ENCODE data around the gene PSMD13.

PSMD13 gene

GRCh38 chr11:297586-298405, 61.0 kb downstream of the PSMD13 start:
- H3K9me3 ChIP-seq (ENCODE audit: control insufficient read depth, low read length), result no peaks in the 10 kb centered on the region
- no peak overlapping the region for H3K4me3 ChIP-seq (ENCODE audit: extremely low read depth, insufficient read depth, low read length, poor library complexity, severe bottlenecking)
- WGBS, 2 experiments (ENCODE audit: insufficient coverage in 2 of 2), result 89 to 93% methylated on average over 21 of the region's 26 CpGs
- H3K27ac ChIP-seq (ENCODE audit: low read depth, low read length, severe bottlenecking), result no peak overlapping the region
- no peaks in the 10 kb centered on the region for H3K4me1 ChIP-seq (ENCODE audit: control insufficient read depth, insufficient read depth, low read length, poor library complexity, severe bottlenecking)
- peaks cover 3% of the 10 kb centered on the region for H3K36me3 ChIP-seq (ENCODE audit: control insufficient read depth, insufficient read depth, low read length)

- Histone ChIP-seq H3K4me1 (ENCODE audit: control insufficient read depth, insufficient read depth, low read length, poor library complexity, severe bottlenecking) (no peaks in the 10 kb centered on the region), H3K4me3 (ENCODE audit: extremely low read depth, insufficient read depth, low read length, poor library complexity, severe bottlenecking) (no peak overlapping the region), H3K27ac (ENCODE audit: low read depth, low read length, severe bottlenecking) (no peak overlapping the region), H3K36me3 (ENCODE audit: control insufficient read depth, insufficient read depth, low read length) (peaks cover 3% of the 10 kb centered on the region), H3K9me3 (ENCODE audit: control insufficient read depth, low read length) (no peaks in the 10 kb centered on the region)
- 96 to 97% methylated on average over 13 to 14 of the region's 15 CpGs for WGBS, 2 experiments (ENCODE audit: insufficient coverage in 2 of 2)
These were observed 61.8 kb downstream of the PSMD13 start for GRCh38 chr11:298406-299065.

GRCh38 chr11:299081-299891, 62.5 kb downstream of the PSMD13 start, which contains the start of gene IFITM5:
TSS of gene IFITM5 (minus strand) at chr11:299526. CDS start at chr11:299490, 36 bp downstream.
- Histone ChIP-seq H3K9me3 (ENCODE audit: control insufficient read depth, low read length) (no peaks in the 10 kb centered on the region), H3K4me3 (ENCODE audit: extremely low read depth, insufficient read depth, low read length, poor library complexity, severe bottlenecking) (no peak within 1 kb of the TSS), H3K4me1 (ENCODE audit: control insufficient read depth, insufficient read depth, low read length, poor library complexity, severe bottlenecking) (no peaks in the 10 kb centered on the region), H3K27ac (ENCODE audit: low read depth, low read length, severe bottlenecking) (no peak within 1 kb of the TSS), H3K36me3 (ENCODE audit: control insufficient read depth, insufficient read depth, low read length) (no peaks in the 10 kb centered on the region)
- WGBS, 2 experiments (ENCODE audit: insufficient coverage in 2 of 2), result 92 to 93% methylated on average over 21 to 26 of the region's 40 CpGs

- no peak overlapping the region for H3K4me3 ChIP-seq (ENCODE audit: extremely low read depth, insufficient read depth, low read length, poor library complexity, severe bottlenecking)
- no peak overlapping the region for H3K27ac ChIP-seq (ENCODE audit: low read depth, low read length, severe bottlenecking)
- no peaks in the 10 kb centered on the region for H3K9me3 ChIP-seq (ENCODE audit: control insufficient read depth, low read length)
- H3K4me1 ChIP-seq (ENCODE audit: control insufficient read depth, insufficient read depth, low read length, poor library complexity, severe bottlenecking), result no peaks in the 10 kb centered on the region
- WGBS, 2 experiments (ENCODE audit: insufficient coverage in 2 of 2), result 59 to 75% methylated on average over 6 to 13 of the region's 20 CpGs
- H3K36me3 ChIP-seq (ENCODE audit: control insufficient read depth, insufficient read depth, low read length), result no peaks in the 10 kb centered on the region
These were observed 63.4 kb downstream of the PSMD13 start for GRCh38 chr11:299951-300735.

All from mesodermal cell (in vitro differentiated cells).